ENCODE measurements around the gene LRMDA.
"Not testable (repeated sequence)": the region's sequence is repeated elsewhere in the genome, so short reads cannot be mapped to it uniquely, and the experiment has no call there.

Gene LRMDA

GRCh38 chr10:75620356-75620755, 188.9 kb downstream of the LRMDA start:
- CTCF ChIA-PET: no interaction called here
- Mint-ChIP-seq H3K9me3 (no peaks in the 10 kb centered on the region), H3K36me3 (no peaks in the 10 kb centered on the region), H3K27ac (no peak overlapping the region), H3K4me3 (no peak overlapping the region), H3K27me3 (peaks cover 4% of the 10 kb centered on the region), H3K4me1 (no peaks in the 10 kb centered on the region)
- no peak for DNase-seq

- DNase-seq, H3K9me3 Mint-ChIP-seq, CTCF ChIA-PET, H3K27me3 Mint-ChIP-seq, H3K36me3 Mint-ChIP-seq, H3K27ac Mint-ChIP-seq, H3K4me1 Mint-ChIP-seq, H3K4me3 Mint-ChIP-seq: not testable (repeated sequence)
These were observed 189.6 kb downstream of the LRMDA start for GRCh38 chr10:75621003-75621402.

DNA sequence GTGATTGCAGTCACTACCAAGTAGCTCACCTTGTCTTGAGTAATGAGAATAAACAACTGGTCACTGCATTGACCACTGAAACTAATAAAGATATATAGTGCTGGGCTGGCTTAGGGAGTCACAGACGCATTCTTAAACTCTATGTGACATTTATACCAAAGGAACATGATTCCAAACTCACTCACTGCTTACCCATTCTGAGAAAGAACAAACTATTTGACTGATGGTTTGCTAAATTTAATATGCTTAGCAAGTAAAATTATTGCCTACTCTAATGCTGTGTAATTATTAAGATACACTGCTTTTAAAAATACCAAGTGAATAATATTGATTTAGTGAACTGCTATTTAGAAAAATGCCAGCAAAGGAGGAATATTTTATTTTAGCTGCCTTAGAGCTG, 191.1 kb downstream of the LRMDA start:
- H3K36me3 Mint-ChIP-seq: no peaks in the 10 kb centered on the region
- DNase-seq: no peak
- no peak overlapping the region for H3K4me3 Mint-ChIP-seq
- CTCF ChIA-PET: no interaction called here
- peaks cover 4% of the 10 kb centered on the region for H3K27me3 Mint-ChIP-seq
- H3K9me3 Mint-ChIP-seq: no peaks in the 10 kb centered on the region
- no peaks in the 10 kb centered on the region for H3K4me1 Mint-ChIP-seq
- no peak overlapping the region for H3K27ac Mint-ChIP-seq

DNA sequence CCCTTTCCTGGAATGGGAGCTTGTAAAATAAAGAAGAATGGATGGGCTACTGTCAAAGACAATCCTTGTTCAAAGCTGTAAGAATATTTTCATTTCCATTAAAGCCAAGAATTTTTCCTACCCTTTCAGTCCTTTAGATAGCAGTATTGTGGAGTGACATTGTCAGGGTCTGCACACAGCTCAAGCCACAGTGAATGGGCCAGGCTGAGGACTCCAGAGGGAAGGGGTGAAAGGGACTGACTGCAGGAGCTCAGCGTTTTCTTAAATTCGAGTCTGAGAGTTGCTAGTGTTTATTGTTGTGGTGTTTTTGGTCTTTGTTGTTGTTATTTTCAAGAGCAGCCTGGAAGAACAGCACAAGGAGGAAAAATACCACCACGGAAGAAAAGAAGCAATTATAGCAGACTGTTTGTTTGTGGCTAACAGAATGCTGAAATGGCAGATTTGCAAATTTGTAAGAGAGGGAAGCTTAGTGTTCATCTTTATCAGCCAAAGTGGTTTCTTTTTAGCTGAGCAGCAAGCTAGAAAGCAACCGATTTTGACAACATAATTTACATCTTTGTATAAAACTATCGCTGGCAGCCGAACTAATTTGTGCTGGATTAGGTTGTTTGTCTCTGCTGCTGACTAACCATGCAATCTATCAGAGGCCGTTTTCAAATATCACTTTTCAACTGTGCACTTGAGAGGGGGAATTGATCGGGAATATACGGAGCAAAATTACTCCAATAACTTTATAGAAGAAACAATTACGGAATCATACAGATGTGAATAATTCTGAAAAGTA, 192.1 kb downstream of the LRMDA start:
- Mint-ChIP-seq H3K4me1 (no peaks in the 10 kb centered on the region), H3K27ac (no peak overlapping the region), H3K4me3 (no peak overlapping the region), H3K9me3 (no peaks in the 10 kb centered on the region), H3K36me3 (no peaks in the 10 kb centered on the region), H3K27me3 (peaks cover 4% of the 10 kb centered on the region)
- DNase-seq: no peak
- CTCF ChIA-PET: no interaction called here

GRCh38 chr10:75624638-75625037, 193.2 kb downstream of the LRMDA start:
- H3K4me1 Mint-ChIP-seq: no peaks in the 10 kb centered on the region
- no peak for DNase-seq
- no peaks in the 10 kb centered on the region for H3K36me3 Mint-ChIP-seq
- H3K27me3 Mint-ChIP-seq: peaks cover 4% of the 10 kb centered on the region
- H3K27ac Mint-ChIP-seq: no peak overlapping the region
- H3K9me3 Mint-ChIP-seq: no peaks in the 10 kb centered on the region
- CTCF ChIA-PET: no interaction called here
- no peak overlapping the region for H3K4me3 Mint-ChIP-seq

DNA sequence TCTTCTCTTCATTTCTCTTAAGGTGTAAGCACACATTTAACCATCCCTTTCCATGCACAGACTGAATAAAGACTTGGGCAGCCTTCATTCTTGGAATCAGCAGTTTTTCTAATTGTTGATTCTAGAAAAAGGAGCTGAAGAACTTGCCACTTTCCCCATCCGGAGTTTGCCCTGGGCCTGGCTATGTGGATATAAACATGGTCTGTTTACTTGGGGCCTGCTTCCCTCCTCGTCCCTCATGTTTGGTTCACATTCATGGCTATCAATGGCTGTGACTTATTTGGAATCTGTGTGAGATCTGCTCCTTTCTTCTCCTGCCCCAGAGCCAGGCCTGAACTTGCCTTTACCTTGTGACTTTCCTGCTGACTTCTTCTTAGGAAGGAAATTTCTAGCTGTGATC, 199.3 kb downstream of the LRMDA start:
- no peaks in the 10 kb centered on the region for H3K36me3 Mint-ChIP-seq
- no peaks in the 10 kb centered on the region for H3K4me1 Mint-ChIP-seq
- no peaks in the 10 kb centered on the region for H3K9me3 Mint-ChIP-seq
- CTCF ChIA-PET: no interaction called here
- no peak overlapping the region for H3K4me3 Mint-ChIP-seq
- no peak for DNase-seq
- peaks cover 4% of the 10 kb centered on the region for H3K27me3 Mint-ChIP-seq
- no peak overlapping the region for H3K27ac Mint-ChIP-seq

GRCh38 chr10:75632805-75633462, 201.5 kb downstream of the LRMDA start:
- no peak for DNase-seq

GRCh38 chr10:75633568-75633967, 202.1 kb downstream of the LRMDA start:
- H3K4me1 Mint-ChIP-seq: no peaks in the 10 kb centered on the region
- CTCF ChIA-PET: no interaction called here

More at GRCh38 chr10:75632805-75633462, 201.5 kb downstream of the LRMDA start:
- H3K4me1 Mint-ChIP-seq: no peaks in the 10 kb centered on the region
- H3K36me3 Mint-ChIP-seq: no peaks in the 10 kb centered on the region
- no peaks in the 10 kb centered on the region for H3K9me3 Mint-ChIP-seq
- peaks cover 4% of the 10 kb centered on the region for H3K27me3 Mint-ChIP-seq
- CTCF ChIA-PET: no interaction called here
- H3K27ac Mint-ChIP-seq: no peak overlapping the region
- no peak overlapping the region for H3K4me3 Mint-ChIP-seq

GRCh38 chr10:75634947-75635346, 203.5 kb downstream of the LRMDA start:
- DNase-seq: no peak
- Mint-ChIP-seq H3K27ac (no peak overlapping the region), H3K4me1 (no peaks in the 10 kb centered on the region), H3K4me3 (no peak overlapping the region), H3K36me3 (no peaks in the 10 kb centered on the region), H3K27me3 (peaks cover 9% of the 10 kb centered on the region), H3K9me3 (no peaks in the 10 kb centered on the region)
- CTCF ChIA-PET: no interaction called here

More at GRCh38 chr10:75633568-75633967, 202.1 kb downstream of the LRMDA start:
- Mint-ChIP-seq H3K27ac (no peak overlapping the region), H3K9me3 (no peaks in the 10 kb centered on the region), H3K4me3 (no peak overlapping the region), H3K27me3 (peaks cover 4% of the 10 kb centered on the region), H3K36me3 (no peaks in the 10 kb centered on the region)
- no peak for DNase-seq

DNA sequence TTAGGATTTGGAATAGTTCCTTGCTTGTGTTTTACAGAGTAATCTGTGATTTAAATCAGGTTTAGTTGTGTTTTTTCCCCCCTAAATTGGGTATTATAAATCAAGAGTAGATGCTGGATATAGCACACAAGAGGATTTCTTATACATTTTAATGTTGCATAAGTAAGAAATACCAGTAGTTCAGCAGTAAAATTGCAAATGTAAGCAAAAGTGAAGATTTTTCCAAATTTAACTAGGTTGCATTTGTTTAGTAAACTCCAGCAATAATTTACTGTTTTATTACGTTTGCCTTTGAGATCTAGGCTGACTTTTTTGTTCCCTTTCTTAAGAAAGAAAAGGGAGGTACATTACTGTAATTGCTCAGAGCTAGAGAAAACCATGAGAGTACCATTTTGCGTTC, 207.3 kb downstream of the LRMDA start:
- H3K4me3 Mint-ChIP-seq: no peak overlapping the region

GRCh38 chr10:75639736-75640135, 208.3 kb downstream of the LRMDA start:
- Mint-ChIP-seq H3K27ac (no peak overlapping the region), H3K27me3 (peaks cover 5% of the 10 kb centered on the region), H3K36me3 (no peaks in the 10 kb centered on the region), H3K4me1 (no peaks in the 10 kb centered on the region), H3K4me3 (no peak overlapping the region), H3K9me3 (no peaks in the 10 kb centered on the region)
- CTCF ChIA-PET: no interaction called here
- DNase-seq: no peak

More for the DNA sequence above, 207.3 kb downstream of the LRMDA start:
- no peaks in the 10 kb centered on the region for H3K4me1 Mint-ChIP-seq
- H3K36me3 Mint-ChIP-seq: no peaks in the 10 kb centered on the region
- CTCF ChIA-PET: interaction anchor here (0.9 kb wide), 1 partner anchor 115 kb away, joined by 4 read pairs; no protein-coding TSS in a partner anchor
- H3K9me3 Mint-ChIP-seq: no peaks in the 10 kb centered on the region
- H3K27me3 Mint-ChIP-seq: peaks cover 5% of the 10 kb centered on the region
- H3K27ac Mint-ChIP-seq: no peak overlapping the region
- no peak for DNase-seq

- H3K36me3 Mint-ChIP-seq: no peaks in the 10 kb centered on the region
- CTCF ChIA-PET: no interaction called here
- H3K27me3 Mint-ChIP-seq: peaks cover 5% of the 10 kb centered on the region
- no peak overlapping the region for H3K27ac Mint-ChIP-seq
- H3K4me1 Mint-ChIP-seq: no peaks in the 10 kb centered on the region
- H3K4me3 Mint-ChIP-seq: no peak overlapping the region
- H3K9me3 Mint-ChIP-seq: no peaks in the 10 kb centered on the region
- no peak for DNase-seq
These were observed 209.0 kb downstream of the LRMDA start for GRCh38 chr10:75640381-75640780.

DNA sequence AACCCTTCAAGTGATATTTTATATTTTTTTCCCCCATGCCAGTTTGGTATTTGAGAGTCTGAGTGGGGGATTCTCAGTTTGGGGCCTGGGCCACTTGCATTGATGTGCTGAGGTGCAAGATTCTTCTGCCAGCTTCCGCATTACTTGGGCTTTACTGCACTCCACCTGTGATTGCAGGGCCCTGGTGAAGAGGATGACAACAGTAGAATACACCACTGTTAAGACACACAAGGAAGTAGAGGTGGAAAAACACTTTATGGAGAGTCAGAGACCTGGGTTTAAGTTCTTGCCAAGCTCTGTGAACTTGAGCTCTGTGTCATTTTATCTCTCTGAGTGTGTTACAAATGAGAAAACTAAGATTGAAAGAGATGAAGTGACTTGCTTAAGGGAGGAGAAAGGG, 209.4 kb downstream of the LRMDA start:
- no peak overlapping the region for H3K4me3 Mint-ChIP-seq
- CTCF ChIA-PET: no interaction called here
- H3K27ac Mint-ChIP-seq: no peak overlapping the region
- no peaks in the 10 kb centered on the region for H3K36me3 Mint-ChIP-seq
- no peaks in the 10 kb centered on the region for H3K9me3 Mint-ChIP-seq
- H3K27me3 Mint-ChIP-seq: peaks cover 5% of the 10 kb centered on the region
- no peak for DNase-seq
- no peaks in the 10 kb centered on the region for H3K4me1 Mint-ChIP-seq

DNA sequence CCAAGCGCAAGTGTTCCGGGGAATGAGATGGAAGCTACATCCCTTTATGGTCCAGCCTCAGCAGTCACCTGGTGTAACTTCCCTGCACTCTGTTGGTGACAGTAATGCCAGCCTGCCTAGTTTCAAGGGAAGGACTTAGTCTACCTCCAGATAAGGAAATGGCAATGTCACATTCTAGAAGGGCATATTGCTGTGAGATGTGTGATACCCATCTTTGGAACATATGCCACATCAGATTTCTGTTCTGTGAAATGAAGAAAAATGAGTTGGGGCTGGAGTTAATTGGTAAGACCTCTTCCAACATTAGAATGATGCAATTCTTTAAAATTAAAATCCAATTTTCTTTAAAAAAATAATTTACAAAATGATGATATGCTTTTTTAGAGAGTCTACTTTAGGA, 212.0 kb downstream of the LRMDA start:
- no peak for DNase-seq
- Mint-ChIP-seq H3K36me3 (no peaks in the 10 kb centered on the region), H3K4me3 (no peak overlapping the region), H3K27me3 (peaks cover 5% of the 10 kb centered on the region), H3K4me1 (no peaks in the 10 kb centered on the region), H3K9me3 (no peaks in the 10 kb centered on the region), H3K27ac (no peak overlapping the region)
- CTCF ChIA-PET: no interaction called here

- H3K4me1 Mint-ChIP-seq: no peaks in the 10 kb centered on the region
- no peaks in the 10 kb centered on the region for H3K9me3 Mint-ChIP-seq
- peaks cover 5% of the 10 kb centered on the region for H3K27me3 Mint-ChIP-seq
- CTCF ChIA-PET: no interaction called here
- DNase-seq: no peak
- H3K4me3 Mint-ChIP-seq: no peak overlapping the region
- H3K27ac Mint-ChIP-seq: no peak overlapping the region
- no peaks in the 10 kb centered on the region for H3K36me3 Mint-ChIP-seq
These were observed 212.7 kb downstream of the LRMDA start for GRCh38 chr10:75643944-75644692.
